Measurements from ENCODE around the gene VIL1. TPM values are rescaled to one million over a fixed set of nuclear protein-coding genes. Genes with fewer than 3 reads are reported as not detected.
A peak's percentile ranks its signal among the peaks of the same experiment; 100 is the strongest.

VIL1 gene
- total and polyA plus RNA-seq, 9 of the 15 experiments (the other 6 are each of a cell fraction or from before 2014, with no cell fraction given), result 0.51 to 2.7 (median 1.2) TPM

DNA sequence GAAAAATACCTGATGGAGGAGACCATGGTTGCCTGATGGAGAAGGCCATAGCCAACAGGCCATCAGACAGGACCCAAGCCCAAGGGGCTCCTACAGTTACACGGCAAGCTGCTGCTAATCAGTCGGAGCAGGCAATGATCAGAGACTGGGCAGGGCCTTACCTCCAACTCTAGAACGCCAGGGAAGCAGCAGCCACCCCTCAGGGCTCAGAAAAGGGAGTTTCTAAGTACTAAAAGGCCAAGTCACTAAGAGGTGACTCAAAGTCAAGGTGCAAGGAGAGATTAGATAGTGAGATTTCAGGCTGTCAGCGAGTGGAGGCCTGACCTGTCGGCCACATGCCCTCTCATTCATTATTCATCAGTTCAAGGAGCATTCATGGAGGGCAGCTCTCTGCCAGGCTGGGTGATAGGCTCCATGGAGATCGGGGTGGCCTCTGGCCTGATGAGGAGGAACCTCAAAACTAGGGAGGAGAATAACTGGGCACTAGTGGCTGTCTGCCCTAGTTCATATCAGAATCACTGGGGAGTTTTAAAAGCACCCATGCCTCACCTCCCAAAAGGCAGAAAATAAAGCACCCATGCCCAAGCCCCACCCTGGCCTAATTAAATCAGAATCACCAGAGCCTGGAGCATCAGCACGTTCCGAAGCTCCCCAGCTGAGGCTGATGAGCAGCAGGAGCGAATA lies 3.6 kb downstream of the VIL1 start (continued):
- TF ChIP-seq, protein P1, sequence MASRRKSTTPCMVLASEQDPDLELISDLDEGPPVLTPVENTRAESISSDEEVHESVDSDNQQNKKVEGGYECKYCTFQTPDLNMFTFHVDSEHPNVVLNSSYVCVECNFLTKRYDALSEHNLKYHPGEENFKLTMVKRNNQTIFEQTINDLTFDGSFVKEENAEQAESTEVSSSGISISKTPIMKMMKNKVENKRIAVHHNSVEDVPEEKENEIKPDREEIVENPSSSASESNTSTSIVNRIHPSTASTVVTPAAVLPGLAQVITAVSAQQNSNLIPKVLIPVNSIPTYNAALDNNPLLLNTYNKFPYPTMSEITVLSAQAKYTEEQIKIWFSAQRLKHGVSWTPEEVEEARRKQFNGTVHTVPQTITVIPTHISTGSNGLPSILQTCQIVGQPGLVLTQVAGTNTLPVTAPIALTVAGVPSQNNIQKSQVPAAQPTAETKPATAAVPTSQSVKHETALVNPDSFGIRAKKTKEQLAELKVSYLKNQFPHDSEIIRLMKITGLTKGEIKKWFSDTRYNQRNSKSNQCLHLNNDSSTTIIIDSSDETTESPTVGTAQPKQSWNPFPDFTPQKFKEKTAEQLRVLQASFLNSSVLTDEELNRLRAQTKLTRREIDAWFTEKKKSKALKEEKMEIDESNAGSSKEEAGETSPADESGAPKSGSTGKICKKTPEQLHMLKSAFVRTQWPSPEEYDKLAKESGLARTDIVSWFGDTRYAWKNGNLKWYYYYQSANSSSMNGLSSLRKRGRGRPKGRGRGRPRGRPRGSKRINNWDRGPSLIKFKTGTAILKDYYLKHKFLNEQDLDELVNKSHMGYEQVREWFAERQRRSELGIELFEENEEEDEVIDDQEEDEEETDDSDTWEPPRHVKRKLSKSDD (conservative IDR thresholded peaks at IDR 0.05; ENCODE audit: low read length), result no peak
- TF ChIP-seq SLC30A9 (CRISPR knock-in tag; IDR thresholded peaks at IDR 0.05) (no peak), POLR2A (conservative IDR thresholded peaks at IDR 0.05) (no peak), TCF3 (CRISPR knock-in tag; IDR thresholded peaks at IDR 0.05) (peak; percentile 96), ZSCAN32 (CRISPR knock-in tag; IDR thresholded peaks at IDR 0.05) (no peak), HIVEP1 (CRISPR knock-in tag; IDR thresholded peaks at IDR 0.05) (no peak), TBP (optimal IDR thresholded peaks at IDR 0.05; ENCODE audit: low read depth, low read length) (peak; percentile 54), TGIF2 (CRISPR knock-in tag; IDR thresholded peaks at IDR 0.05) (no peak), CCNT2 (IDR thresholded peaks at IDR 0.05; ENCODE audit: borderline replicate concordance, extremely low read depth, insufficient read length, low read depth, low read length) (peak; percentile 62), TAF9B (IDR thresholded peaks at IDR 0.05; ENCODE audit: partially characterized antibody) (no peak), PHF8 (IDR thresholded peaks at IDR 0.05; ENCODE audit: borderline replicate concordance, low read length) (no peak), OTX1 (CRISPR knock-in tag; IDR thresholded peaks at IDR 0.05) (no peak), ADNP (tag; IDR thresholded peaks at IDR 0.05) (peak; percentile 66; the same call in 1 of the 2 replicates)
- TF ChIP-seq, protein P2, sequence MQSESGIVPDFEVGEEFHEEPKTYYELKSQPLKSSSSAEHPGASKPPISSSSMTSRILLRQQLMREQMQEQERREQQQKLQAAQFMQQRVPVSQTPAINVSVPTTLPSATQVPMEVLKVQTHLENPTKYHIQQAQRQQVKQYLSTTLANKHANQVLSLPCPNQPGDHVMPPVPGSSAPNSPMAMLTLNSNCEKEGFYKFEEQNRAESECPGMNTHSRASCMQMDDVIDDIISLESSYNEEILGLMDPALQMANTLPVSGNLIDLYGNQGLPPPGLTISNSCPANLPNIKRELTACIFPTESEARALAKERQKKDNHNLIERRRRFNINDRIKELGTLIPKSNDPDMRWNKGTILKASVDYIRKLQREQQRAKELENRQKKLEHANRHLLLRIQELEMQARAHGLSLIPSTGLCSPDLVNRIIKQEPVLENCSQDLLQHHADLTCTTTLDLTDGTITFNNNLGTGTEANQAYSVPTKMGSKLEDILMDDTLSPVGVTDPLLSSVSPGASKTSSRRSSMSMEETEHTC (IDR thresholded peaks at IDR 0.05), result 0 out of 2 replicates have a peak, but pooled peaks have one; percentile 10
- TF ChIP-seq, protein P3, sequence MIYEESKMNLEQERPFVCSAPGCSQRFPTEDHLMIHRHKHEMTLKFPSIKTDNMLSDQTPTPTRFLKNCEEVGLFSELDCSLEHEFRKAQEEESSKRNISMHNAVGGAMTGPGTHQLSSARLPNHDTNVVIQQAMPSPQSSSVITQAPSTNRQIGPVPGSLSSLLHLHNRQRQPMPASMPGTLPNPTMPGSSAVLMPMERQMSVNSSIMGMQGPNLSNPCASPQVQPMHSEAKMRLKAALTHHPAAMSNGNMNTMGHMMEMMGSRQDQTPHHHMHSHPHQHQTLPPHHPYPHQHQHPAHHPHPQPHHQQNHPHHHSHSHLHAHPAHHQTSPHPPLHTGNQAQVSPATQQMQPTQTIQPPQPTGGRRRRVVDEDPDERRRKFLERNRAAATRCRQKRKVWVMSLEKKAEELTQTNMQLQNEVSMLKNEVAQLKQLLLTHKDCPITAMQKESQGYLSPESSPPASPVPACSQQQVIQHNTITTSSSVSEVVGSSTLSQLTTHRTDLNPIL (CRISPR knock-in tag; IDR thresholded peaks at IDR 0.05), result no peak
- TF ChIP-seq, protein P4, sequence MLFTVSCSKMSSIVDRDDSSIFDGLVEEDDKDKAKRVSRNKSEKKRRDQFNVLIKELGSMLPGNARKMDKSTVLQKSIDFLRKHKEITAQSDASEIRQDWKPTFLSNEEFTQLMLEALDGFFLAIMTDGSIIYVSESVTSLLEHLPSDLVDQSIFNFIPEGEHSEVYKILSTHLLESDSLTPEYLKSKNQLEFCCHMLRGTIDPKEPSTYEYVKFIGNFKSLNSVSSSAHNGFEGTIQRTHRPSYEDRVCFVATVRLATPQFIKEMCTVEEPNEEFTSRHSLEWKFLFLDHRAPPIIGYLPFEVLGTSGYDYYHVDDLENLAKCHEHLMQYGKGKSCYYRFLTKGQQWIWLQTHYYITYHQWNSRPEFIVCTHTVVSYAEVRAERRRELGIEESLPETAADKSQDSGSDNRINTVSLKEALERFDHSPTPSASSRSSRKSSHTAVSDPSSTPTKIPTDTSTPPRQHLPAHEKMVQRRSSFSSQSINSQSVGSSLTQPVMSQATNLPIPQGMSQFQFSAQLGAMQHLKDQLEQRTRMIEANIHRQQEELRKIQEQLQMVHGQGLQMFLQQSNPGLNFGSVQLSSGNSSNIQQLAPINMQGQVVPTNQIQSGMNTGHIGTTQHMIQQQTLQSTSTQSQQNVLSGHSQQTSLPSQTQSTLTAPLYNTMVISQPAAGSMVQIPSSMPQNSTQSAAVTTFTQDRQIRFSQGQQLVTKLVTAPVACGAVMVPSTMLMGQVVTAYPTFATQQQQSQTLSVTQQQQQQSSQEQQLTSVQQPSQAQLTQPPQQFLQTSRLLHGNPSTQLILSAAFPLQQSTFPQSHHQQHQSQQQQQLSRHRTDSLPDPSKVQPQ (CRISPR knock-in tag; IDR thresholded peaks at IDR 0.05; ENCODE audit: borderline replicate concordance), result no peak
- TF ChIP-seq, protein P5, sequence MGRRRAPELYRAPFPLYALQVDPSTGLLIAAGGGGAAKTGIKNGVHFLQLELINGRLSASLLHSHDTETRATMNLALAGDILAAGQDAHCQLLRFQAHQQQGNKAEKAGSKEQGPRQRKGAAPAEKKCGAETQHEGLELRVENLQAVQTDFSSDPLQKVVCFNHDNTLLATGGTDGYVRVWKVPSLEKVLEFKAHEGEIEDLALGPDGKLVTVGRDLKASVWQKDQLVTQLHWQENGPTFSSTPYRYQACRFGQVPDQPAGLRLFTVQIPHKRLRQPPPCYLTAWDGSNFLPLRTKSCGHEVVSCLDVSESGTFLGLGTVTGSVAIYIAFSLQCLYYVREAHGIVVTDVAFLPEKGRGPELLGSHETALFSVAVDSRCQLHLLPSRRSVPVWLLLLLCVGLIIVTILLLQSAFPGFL (CRISPR knock-in tag; IDR thresholded peaks at IDR 0.05), result no peak

All from K562 (cell line).